Adrenal gland (tissue), 5 donors: ENCODE data around the gene USP6NL.

Experiments used
- CTCF ChIP-seq, 6 experiments: fragments of 450-650 bp in 4 of 6; fragments of 200-600 bp in 2 of 6; sonication (generic) in 1 of 6; IDR thresholded peaks; 1 replicate in 5 of 6; 2 replicates in 1 of 6; pipeline versions ENCODE4 v1.5.1 to v1.8.0; 2016 to 2021; ENCODE audit warnings: antibody characterized with exemption in 6 of 6, mild to moderate bottlenecking in 2 of 6, moderate library complexity in 1 of 6
- POLR2A ChIP-seq, 2 donors: fragments of 450-650 bp; IDR thresholded peaks; one replicate each; pipeline ENCODE4 v1.6.1; 2017; ENCODE audit warnings: antibody characterized with exemption in 2 of 2, mild to moderate bottlenecking in 2 of 2, moderate library complexity in 1 of 2
- donor health status: DM: no; HTN: no; CAD: no.

GRCh38 chr10:11499425-11500071 lies 111.9 kb downstream of the USP6NL start:
- TF ChIP-seq CTCF (IDR thresholded peaks at IDR 0.05) = no peak
- TF ChIP-seq POLR2A (IDR thresholded peaks at IDR 0.05) = no peak
